K562 (cell line): Measurements from ENCODE around the gene STIL. TPM values are rescaled to one million over a fixed set of nuclear protein-coding genes. Genes with fewer than 3 reads are reported as not detected.
A peak's percentile ranks its signal among the peaks of the same experiment; 100 is the strongest.

Experiments used
- ATAC-seq: fragments of 200-7000 bp; cut with Tn5 transposase; 3 replicates; pipeline ENCODE4 v1.9.1; 2020; ENCODE audit warnings: moderate library complexity
- BruUV-seq: library from RNA; stranded (reverse); fragments of 400-500 nt; replicated peaks from 2 replicates; lab custom pipeline; 2021; lab: Mats Ljungman, UMichigan
- CTCF ChIA-PET: fragments of 300-600 bp; formaldehyde crosslinking; extraction: SDS; loops from one replicate; lab custom pipeline; 2021; ENCODE audit warnings: low intra/inter-chr PET ratio; lab: Yijun Ruan, JAX
- POLR2A ChIA-PET: fragments of 300-600, 350-650 bp; sonication (Branson Sonifier 250); formaldehyde crosslinking; extraction: SDS; loops from one replicate; lab custom pipeline; 2021; ENCODE audit warnings: antibody characterized with exemption, inconsistent platforms; lab: Yijun Ruan, JAX
- DNase-seq, 4 experiments: peaks; one replicate each; pipeline versions ENCODE4 v3.0.0 to v3.0.0-alpha.2; 2011 to 2018; ENCODE audit warnings: low spot score in 3 of 4, mixed read lengths in 3 of 4; ENCODE audit errors: extremely low read depth in 1 of 4
- FAIRE-seq: peaks from 2 replicates; lab custom pipeline; 2011; peaks lifted over from hg19 to GRCh38; lab: Jason Lieb, UNC
- H2AFZ ChIP-seq: 2 replicates; pipeline ENCODE4 v1.6.0; 2011; ENCODE audit warnings: low read depth, low read length, control low read depth, inconsistent platforms
- H3K27ac ChIP-seq: fragments of 200-600 bp; 3 replicates; pipeline ENCODE4 v1.8.0; 2011; ENCODE audit warnings: low read depth, mild to moderate bottlenecking, control low read depth, inconsistent platforms, low read length, moderate library complexity, mixed read lengths; ENCODE audit errors: extremely low read depth
- H3K27me3 ChIP-seq, 2 experiments: fragments of 300-600 bp in 1 of 2; 2 replicates in 1 of 2; 3 replicates in 1 of 2; pipeline versions ENCODE4 v1.6.0 to v1.8.0; 2011; ENCODE audit warnings: inconsistent platforms in 2 of 2, low read length in 2 of 2, mild to moderate bottlenecking in 1 of 2, mixed read lengths in 1 of 2, moderate library complexity in 1 of 2; ENCODE audit not compliant: control insufficient read depth in 2 of 2, insufficient read depth in 2 of 2
- H3K36me3 ChIP-seq: fragments of 300-600 bp; 3 replicates; pipeline ENCODE4 v1.8.0; 2011; ENCODE audit warnings: mild to moderate bottlenecking, low read length, inconsistent platforms; ENCODE audit not compliant: control insufficient read depth, insufficient read depth
- H3K4me1 ChIP-seq, 2 experiments: fragments of 200-600 bp in 1 of 2; replicated peaks in 1 of 2; 2 replicates in 1 of 2; 3 replicates in 1 of 2; pipeline versions ENCODE4 v1.5.1 to v1.8.0; 2011; ENCODE audit warnings: inconsistent platforms in 2 of 2, low read length in 2 of 2, mild to moderate bottlenecking in 1 of 2, mixed read lengths in 1 of 2, moderate library complexity in 1 of 2; ENCODE audit not compliant: control insufficient read depth in 2 of 2, insufficient read depth in 2 of 2
- H3K4me2 ChIP-seq: 2 replicates; pipeline ENCODE4 v1.6.1; 2011; ENCODE audit warnings: low read length, control low read depth, inconsistent platforms, mixed read lengths; ENCODE audit not compliant: insufficient read depth
- H3K4me3 ChIP-seq: fragments of 200-600 bp; sonication (generic), shearing (Covaris generic); 2 replicates; pipeline ENCODE4 v1.5.1; 2016; ENCODE audit warnings: control low read depth, inconsistent platforms
- H3K79me2 ChIP-seq: fragments of 200-600 bp; 3 replicates; pipeline ENCODE4 v1.8.0; 2011; ENCODE audit warnings: low read length, inconsistent platforms; ENCODE audit not compliant: control insufficient read depth, insufficient read depth
- H3K9ac ChIP-seq, 2 experiments: 2 replicates each; pipeline versions ENCODE4 v1.6.0 to v1.6.1; 2011; ENCODE audit warnings: low read depth in 2 of 2, low read length in 2 of 2, control low read depth in 1 of 2, inconsistent platforms in 1 of 2, mild to moderate bottlenecking in 1 of 2, mixed read lengths in 1 of 2; ENCODE audit not compliant: insufficient read depth in 1 of 2
- H3K9me1 ChIP-seq: one replicate; pipeline ENCODE4 v1.6.0; 2011; ENCODE audit warnings: inconsistent platforms, mild to moderate bottlenecking, low read length, moderate library complexity; ENCODE audit not compliant: control insufficient read depth, insufficient read depth
- H3K9me3 ChIP-seq: replicated peaks from 2 replicates; pipeline ENCODE4 v1.5.1; 2011; ENCODE audit warnings: low read depth, low read length, inconsistent platforms; ENCODE audit not compliant: control insufficient read depth, insufficient read depth
- H4K20me1 ChIP-seq: replicated peaks from 2 replicates; pipeline ENCODE4 v1.6.1; 2011; ENCODE audit warnings: low read length, inconsistent platforms, mixed read lengths; ENCODE audit not compliant: control insufficient read depth, insufficient read depth
- COPS2 ChIP-seq: fragments of 450-650 bp; conservative IDR thresholded peaks from 2 replicates; pipeline ENCODE4 v1.6.1; 2016; ENCODE audit warnings: mild to moderate bottlenecking, moderate library complexity
- CTBP1 ChIP-seq: fragments of 450-650 bp; IDR thresholded peaks from 2 replicates; pipeline ENCODE4 v1.6.1; 2016; ENCODE audit warnings: borderline replicate concordance
- GATAD2B ChIP-seq: fragments of 450-650 bp; IDR thresholded peaks from 2 replicates; pipeline ENCODE4 v1.6.1; 2017; ENCODE audit warnings: mild to moderate bottlenecking, borderline replicate concordance
- RCOR1 ChIP-seq, 2 experiments: IDR thresholded peaks; 2 replicates each; pipeline ENCODE4 v1.6.1; 2012; ENCODE audit warnings: low read depth in 2 of 2, low read length in 2 of 2, borderline replicate concordance in 1 of 2, improper control_type of control experiment in 1 of 2
- SPI1 ChIP-seq: IDR thresholded peaks from 2 replicates; pipeline ENCODE4 v1.6.1; 2011; ENCODE audit warnings: low read depth, low read length, control low read depth, borderline replicate concordance
- SREBF2 ChIP-seq: sonication (generic); formaldehyde crosslinking; IDR thresholded peaks from 2 replicates; pipeline ENCODE4 v1.4.0; 2020; ENCODE audit warnings: mild to moderate bottlenecking, missing genetic modification reagents
- TAL1 ChIP-seq: fragments of 450-650 bp; IDR thresholded peaks from 2 replicates; pipeline ENCODE4 v1.6.1; 2016; ENCODE audit warnings: mild to moderate bottlenecking
- TEAD4 ChIP-seq, 2 experiments: sonication (generic) in 1 of 2; formaldehyde crosslinking in 1 of 2; IDR thresholded peaks; 2 replicates each; pipeline versions ENCODE4 v1.6.1 to v1.8.0; 2012 to 2022; ENCODE audit warnings: borderline replicate concordance in 1 of 2, inconsistent platforms in 1 of 2, low read length in 1 of 2, mild to moderate bottlenecking in 1 of 2, missing genetic modification reagents in 1 of 2
- TSC22D4 ChIP-seq: fragments of 450-650 bp; IDR thresholded peaks from 2 replicates; pipeline ENCODE4 v1.6.1; 2016; ENCODE audit warnings: missing genetic modification characterization, missing biosample characterization, control low read depth
- ZNF282 ChIP-seq: sonication (generic); formaldehyde crosslinking; IDR thresholded peaks from 2 replicates; pipeline ENCODE4 v1.8.1; 2023; ENCODE audit warnings: missing genetic modification reagents
- WGBS: fragments of 100-300 bp; shearing (Covaris generic); methylation state at CpG from one replicate; pipeline ENCODE4 v1.1.6; 2016; ENCODE audit warnings: low coverage, mixed read lengths; ENCODE audit not compliant: insufficient coverage; ENCODE audit errors: missing lambda C conversion rate; 5-methylcytosine and 5-hydroxymethylcytosine counted together
- in situ Hi-C: fragments of 300-500 bp; cut with MboI; formaldehyde crosslinking; loops from 4 replicates; pipeline ENCODE4 v1.15.0; 2018; ENCODE audit warnings: inconsistent platforms, mixed read lengths
- intact Hi-C: fragments of 100-400 bp; cut with micrococcal nuclease; formaldehyde crosslinking; loops from 2 replicates; pipeline ENCODE4 v1.14.2; 2022
- polyA plus RNA-seq, 8 experiments: library from polyadenylated mRNA; depleted of rRNA in 4 of 8; stranded (reverse) in 5 of 8; unstranded in 3 of 8; fragments of >200 nt; fragmentation: Nextera tagmentation in 2 of 8; fragmentation: Illumina TruSeq in 1 of 8; extraction: Ambion mirVana in 2 of 8; extraction: Trizol in 1 of 8; gene quantifications; 2 replicates each; pipeline versions ENCODE4 v1.2.1 to v1.2.3, GENCODE V29; 2011 to 2014; ENCODE audit warnings: inconsistent platforms in 1 of 8, missing spikeins in 1 of 8
- total RNA-seq, 7 experiments: library from RNA; depleted of rRNA in 6 of 7; stranded (reverse); fragments of >200 nt in 6 of 7; fragmentation: Illumina TruSeq in 2 of 7; extraction: Trizol in 2 of 7; gene quantifications; 2 replicates each; pipeline versions ENCODE4 v1.2.1 to v1.2.3, GENCODE V29; 2011 to 2021; ENCODE audit warnings: low replicate concordance in 1 of 7
- TF ChIP-seq, protein P1 (sequence below): fragments of 450-650 bp; IDR thresholded peaks from 2 replicates; pipeline ENCODE4 v1.6.1; 2018; ENCODE audit not compliant: partially characterized antibody
- TF ChIP-seq, protein P2 (sequence below): IDR thresholded peaks from 2 replicates; pipeline ENCODE4 v1.6.1; 2012; ENCODE audit warnings: low read depth, low read length, improper control_type of control experiment, borderline replicate concordance
- TF ChIP-seq, protein P3 (sequence below): sonication (generic); formaldehyde crosslinking; IDR thresholded peaks from 2 replicates; pipeline ENCODE4 v1.8.0; 2022; ENCODE audit warnings: mild to moderate bottlenecking, missing genetic modification reagents, borderline replicate concordance

Gene STIL
- total and polyA plus RNA-seq, 9 of the 15 experiments (the other 6 are each of a cell fraction or from before 2014, with no cell fraction given), result 10.5 to 77.4 (median 39.6) TPM

DNA sequence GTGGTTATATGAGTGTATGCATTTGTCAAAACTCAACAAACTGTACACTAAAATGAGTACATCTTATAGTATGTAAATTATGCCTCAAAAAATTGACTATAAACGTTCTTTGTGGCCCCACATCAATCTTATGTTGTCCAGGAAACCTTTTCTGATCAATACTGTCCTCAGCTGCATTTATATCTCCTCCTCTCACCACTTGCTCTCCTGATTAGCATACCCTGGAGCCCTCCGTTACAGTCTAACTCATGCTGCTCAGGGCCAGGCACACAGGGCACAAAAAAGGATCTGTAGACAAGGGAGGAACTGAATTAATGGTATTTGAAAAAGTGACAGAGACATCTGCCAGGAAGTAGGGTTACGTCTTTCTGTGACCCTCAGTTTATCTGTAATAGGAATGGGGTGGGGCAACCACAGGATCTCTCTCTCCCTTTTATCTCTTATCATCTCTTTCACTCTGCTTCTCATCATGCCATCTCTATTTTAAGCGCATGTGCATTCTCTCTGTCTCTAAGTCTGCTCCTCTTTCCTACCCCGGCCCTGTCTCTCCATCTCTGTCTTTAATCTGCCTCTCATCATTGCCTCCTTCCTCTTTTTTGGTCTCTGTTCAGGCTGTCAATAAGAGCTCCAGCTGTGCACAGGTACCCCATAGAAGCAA, 74.9 kb downstream of the STIL start:
- no peaks in the 10 kb centered on the region for H4K20me1 ChIP-seq
- peak overlapping the region; percentile 47 for H3K4me2 ChIP-seq
- ChIA-PET CTCF (no interaction called here), POLR2A (interaction anchor here (0.5 to 2.3 kb wide), 10 partner anchors 10 to 1145 kb away, joined by 3 to 9 read pairs (median 3); no protein-coding TSS in a partner anchor)
- BruUV-seq, result no TSS peak
- in situ Hi-C loops (no loop called here), intact Hi-C loops (loop anchor here (1.0 to 2.0 kb wide), 2 partner anchors 46 to 60 kb away; no protein-coding TSS in a partner anchor)
- DNase-seq (peak in 3 of 4 experiments; percentile 45 to 59 (median 53)), FAIRE-seq (peak; percentile 46), ATAC-seq (peak; percentile 22)
- H3K79me2 ChIP-seq, result no peaks in the 10 kb centered on the region
- H3K27me3 ChIP-seq, result no peaks in the 10 kb centered on the region
- H3K4me1 ChIP-seq, result peaks cover 52% of the 10 kb centered on the region in 2 experiments
- no peaks in the 10 kb centered on the region for H3K36me3 ChIP-seq
- H3K4me3 ChIP-seq, result no peak overlapping the region
- no peaks in the 10 kb centered on the region for H3K9me3 ChIP-seq
- no peak overlapping the region; the same call in 2 of the 3 replicates for H3K27ac ChIP-seq
- peak overlapping the region; percentile 64 for H2AFZ ChIP-seq
- H3K9me1 ChIP-seq, result peaks cover 3% of the 10 kb centered on the region
- H3K9ac ChIP-seq, result peak overlapping the region in 1 of 2 experiments; percentile 83; a peak in 1 of 4 replicates
- 3% methylated on average over 5 of the region's 5 CpGs for WGBS
- TF ChIP-seq, protein P1, sequence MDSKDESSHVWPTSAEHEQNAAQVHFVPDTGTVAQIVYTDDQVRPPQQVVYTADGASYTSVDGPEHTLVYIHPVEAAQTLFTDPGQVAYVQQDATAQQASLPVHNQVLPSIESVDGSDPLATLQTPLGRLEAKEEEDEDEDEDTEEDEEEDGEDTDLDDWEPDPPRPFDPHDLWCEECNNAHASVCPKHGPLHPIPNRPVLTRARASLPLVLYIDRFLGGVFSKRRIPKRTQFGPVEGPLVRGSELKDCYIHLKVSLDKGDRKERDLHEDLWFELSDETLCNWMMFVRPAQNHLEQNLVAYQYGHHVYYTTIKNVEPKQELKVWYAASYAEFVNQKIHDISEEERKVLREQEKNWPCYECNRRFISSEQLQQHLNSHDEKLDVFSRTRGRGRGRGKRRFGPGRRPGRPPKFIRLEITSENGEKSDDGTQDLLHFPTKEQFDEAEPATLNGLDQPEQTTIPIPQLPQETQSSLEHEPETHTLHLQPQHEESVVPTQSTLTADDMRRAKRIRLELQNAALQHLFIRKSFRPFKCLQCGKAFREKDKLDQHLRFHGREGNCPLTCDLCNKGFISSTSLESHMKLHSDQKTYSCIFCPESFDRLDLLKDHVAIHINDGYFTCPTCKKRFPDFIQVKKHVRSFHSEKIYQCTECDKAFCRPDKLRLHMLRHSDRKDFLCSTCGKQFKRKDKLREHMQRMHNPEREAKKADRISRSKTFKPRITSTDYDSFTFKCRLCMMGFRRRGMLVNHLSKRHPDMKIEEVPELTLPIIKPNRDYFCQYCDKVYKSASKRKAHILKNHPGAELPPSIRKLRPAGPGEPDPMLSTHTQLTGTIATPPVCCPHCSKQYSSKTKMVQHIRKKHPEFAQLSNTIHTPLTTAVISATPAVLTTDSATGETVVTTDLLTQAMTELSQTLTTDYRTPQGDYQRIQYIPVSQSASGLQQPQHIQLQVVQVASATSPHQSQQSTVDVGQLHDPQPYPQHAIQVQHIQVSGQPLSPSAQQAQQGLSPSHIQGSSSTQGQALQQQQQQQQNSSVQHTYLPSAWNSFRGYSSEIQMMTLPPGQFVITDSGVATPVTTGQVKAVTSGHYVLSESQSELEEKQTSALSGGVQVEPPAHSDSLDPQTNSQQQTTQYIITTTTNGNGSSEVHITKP, result no peak
- TF ChIP-seq TSC22D4 (tag) (no peak), ZNF282 (CRISPR knock-in tag) (no peak), COPS2 (no peak), RCOR1 (IDR thresholded peaks at IDR 0.05; ENCODE audit: borderline replicate concordance in 1 of 2, low read depth in 2 of 2, low read length in 2 of 2) (peak in 1 of 2 experiments; percentile 86; a peak in 2 of 4 replicates), SREBF2 (CRISPR knock-in tag) (peak; percentile 38; the same call in 1 of the 2 replicates), SPI1 (peak; percentile 88), TAL1 (peak; percentile 13), CTBP1 (peak; percentile 98), TEAD4 (IDR thresholded peaks at IDR 0.05; ENCODE audit: low read length) (peak; percentile 46; the same call in 1 of the 2 replicates), TEAD4 (CRISPR knock-in tag; IDR thresholded peaks at IDR 0.05; ENCODE audit: borderline replicate concordance) (no peak), GATAD2B (no peak)
- TF ChIP-seq, protein P2, sequence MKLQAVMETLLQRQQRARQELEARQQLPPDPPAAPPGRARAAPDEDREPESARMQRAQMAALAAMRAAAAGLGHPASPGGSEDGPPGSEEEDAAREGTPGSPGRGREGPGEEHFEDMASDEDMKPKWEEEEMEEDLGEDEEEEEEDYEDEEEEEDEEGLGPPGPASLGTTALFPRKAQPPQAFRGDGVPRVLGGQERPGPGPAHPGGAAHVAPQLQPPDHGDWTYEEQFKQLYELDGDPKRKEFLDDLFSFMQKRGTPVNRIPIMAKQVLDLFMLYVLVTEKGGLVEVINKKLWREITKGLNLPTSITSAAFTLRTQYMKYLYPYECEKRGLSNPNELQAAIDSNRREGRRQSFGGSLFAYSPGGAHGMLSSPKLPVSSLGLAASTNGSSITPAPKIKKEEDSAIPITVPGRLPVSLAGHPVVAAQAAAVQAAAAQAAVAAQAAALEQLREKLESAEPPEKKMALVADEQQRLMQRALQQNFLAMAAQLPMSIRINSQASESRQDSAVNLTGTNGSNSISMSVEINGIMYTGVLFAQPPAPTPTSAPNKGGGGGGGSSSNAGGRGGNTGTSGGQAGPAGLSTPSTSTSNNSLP, result 0 out of 2 replicates have a peak, but pooled peaks have one; percentile 13
- TF ChIP-seq, protein P3, sequence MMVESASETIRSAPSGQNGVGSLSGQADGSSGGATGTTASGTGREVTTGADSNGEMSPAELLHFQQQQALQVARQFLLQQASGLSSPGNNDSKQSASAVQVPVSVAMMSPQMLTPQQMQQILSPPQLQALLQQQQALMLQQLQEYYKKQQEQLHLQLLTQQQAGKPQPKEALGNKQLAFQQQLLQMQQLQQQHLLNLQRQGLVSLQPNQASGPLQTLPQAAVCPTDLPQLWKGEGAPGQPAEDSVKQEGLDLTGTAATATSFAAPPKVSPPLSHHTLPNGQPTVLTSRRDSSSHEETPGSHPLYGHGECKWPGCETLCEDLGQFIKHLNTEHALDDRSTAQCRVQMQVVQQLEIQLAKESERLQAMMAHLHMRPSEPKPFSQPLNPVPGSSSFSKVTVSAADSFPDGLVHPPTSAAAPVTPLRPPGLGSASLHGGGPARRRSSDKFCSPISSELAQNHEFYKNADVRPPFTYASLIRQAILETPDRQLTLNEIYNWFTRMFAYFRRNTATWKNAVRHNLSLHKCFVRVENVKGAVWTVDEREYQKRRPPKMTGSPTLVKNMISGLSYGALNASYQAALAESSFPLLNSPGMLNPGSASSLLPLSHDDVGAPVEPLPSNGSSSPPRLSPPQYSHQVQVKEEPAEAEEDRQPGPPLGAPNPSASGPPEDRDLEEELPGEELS (CRISPR knock-in tag), result no peak
